Effector memory CD4-positive, alpha-beta T cell (primary cell): Measurements from ENCODE around the gene KRT7.

ENCODE experiments used
- DNase-seq, 3 donors: peaks; one replicate each; pipeline ENCODE4 v3.0.0-alpha.2; 2020
- H3K27ac ChIP-seq: 2 replicates; pipeline ENCODE4 v1.7.0; 2013; ENCODE audit warnings: mild to moderate bottlenecking, low read length, moderate library complexity; ENCODE audit not compliant: insufficient read depth, poor library complexity, severe bottlenecking
- H3K27me3 ChIP-seq: replicated peaks from 2 replicates; pipeline ENCODE4 v1.7.0; 2013; ENCODE audit warnings: mild to moderate bottlenecking, low read length; ENCODE audit not compliant: insufficient read depth, control insufficient read depth, poor library complexity, severe bottlenecking
- H3K36me3 ChIP-seq: 2 replicates; pipeline ENCODE4 v1.7.0; 2013; ENCODE audit warnings: mild to moderate bottlenecking, low read length, moderate library complexity; ENCODE audit not compliant: control insufficient read depth, insufficient read depth
- H3K4me1 ChIP-seq: 2 replicates; pipeline ENCODE4 v1.7.0; 2013; ENCODE audit warnings: low read length, mild to moderate bottlenecking; ENCODE audit not compliant: control insufficient read depth, insufficient read depth, poor library complexity, severe bottlenecking
- H3K4me3 ChIP-seq: 2 replicates; pipeline ENCODE4 v1.7.0; 2013; ENCODE audit warnings: low read length, low read depth, mild to moderate bottlenecking; ENCODE audit not compliant: insufficient read depth, poor library complexity, severe bottlenecking
- H3K9me3 ChIP-seq: 2 replicates; pipeline ENCODE4 v1.7.0; 2013; ENCODE audit warnings: mild to moderate bottlenecking, low read length, moderate library complexity; ENCODE audit not compliant: control insufficient read depth

KRT7 gene

GRCh38 chr12:52291267-52291935 is 58.4 kb downstream of the KRT7 start, which contains the start of gene KRT81:
Gene KRT81 (minus strand): TSS chr12:52291534. CDS start chr12:52291465, 69 bp downstream.
- DNase-seq: no peak

GRCh38 chr12:52293926-52294325 is 60.9 kb downstream of the KRT7 start:
- Histone ChIP-seq H3K27ac (no peak overlapping the region), H3K4me3 (no peak overlapping the region), H3K36me3 (no peaks in the 10 kb centered on the region), H3K4me1 (no peaks in the 10 kb centered on the region), H3K27me3 (peaks cover 3% of the 10 kb centered on the region), H3K9me3 (no peaks in the 10 kb centered on the region)
- DNase-seq: no peak

More at GRCh38 chr12:52291267-52291935, 58.4 kb downstream of the KRT7 start, which contains the start of gene KRT81:
- no peaks in the 10 kb centered on the region for H3K36me3 ChIP-seq
- no peak within 1 kb of the TSS for H3K27ac ChIP-seq
- H3K9me3 ChIP-seq: no peaks in the 10 kb centered on the region
- H3K4me1 ChIP-seq: no peaks in the 10 kb centered on the region
- no peak within 1 kb of the TSS for H3K4me3 ChIP-seq
- peaks cover 3% of the 10 kb centered on the region for H3K27me3 ChIP-seq

GRCh38 chr12:52294803-52295202 is 61.8 kb downstream of the KRT7 start:
- Histone ChIP-seq H3K36me3 (no peaks in the 10 kb centered on the region), H3K4me3 (no peak overlapping the region), H3K4me1 (no peaks in the 10 kb centered on the region), H3K27ac (no peak overlapping the region), H3K9me3 (no peaks in the 10 kb centered on the region), H3K27me3 (peaks cover 3% of the 10 kb centered on the region)
- DNase-seq: no peak

GRCh38 chr12:52295663-52296062 is 62.6 kb downstream of the KRT7 start:
- H3K4me3 ChIP-seq: no peak overlapping the region
- H3K27me3 ChIP-seq: peaks cover 3% of the 10 kb centered on the region
- no peak for DNase-seq
- H3K4me1 ChIP-seq: no peaks in the 10 kb centered on the region
- H3K9me3 ChIP-seq: no peaks in the 10 kb centered on the region
- H3K27ac ChIP-seq: no peak overlapping the region
- H3K36me3 ChIP-seq: no peaks in the 10 kb centered on the region

GRCh38 chr12:52296572-52297215 is 63.7 kb downstream of the KRT7 start:
- no peak for DNase-seq
- Histone ChIP-seq H3K9me3 (no peaks in the 10 kb centered on the region), H3K36me3 (no peaks in the 10 kb centered on the region), H3K4me3 (no peak overlapping the region), H3K27me3 (peaks cover 3% of the 10 kb centered on the region), H3K4me1 (no peaks in the 10 kb centered on the region), H3K27ac (no peak overlapping the region)
